ENCODE data around the gene UNG. TPM values are rescaled to one million over a fixed set of nuclear protein-coding genes. Genes with fewer than 3 reads are reported as not detected.

UNG gene
- total RNA-seq, 1 donor from 2014 or later = 48.2 TPM

DNA sequence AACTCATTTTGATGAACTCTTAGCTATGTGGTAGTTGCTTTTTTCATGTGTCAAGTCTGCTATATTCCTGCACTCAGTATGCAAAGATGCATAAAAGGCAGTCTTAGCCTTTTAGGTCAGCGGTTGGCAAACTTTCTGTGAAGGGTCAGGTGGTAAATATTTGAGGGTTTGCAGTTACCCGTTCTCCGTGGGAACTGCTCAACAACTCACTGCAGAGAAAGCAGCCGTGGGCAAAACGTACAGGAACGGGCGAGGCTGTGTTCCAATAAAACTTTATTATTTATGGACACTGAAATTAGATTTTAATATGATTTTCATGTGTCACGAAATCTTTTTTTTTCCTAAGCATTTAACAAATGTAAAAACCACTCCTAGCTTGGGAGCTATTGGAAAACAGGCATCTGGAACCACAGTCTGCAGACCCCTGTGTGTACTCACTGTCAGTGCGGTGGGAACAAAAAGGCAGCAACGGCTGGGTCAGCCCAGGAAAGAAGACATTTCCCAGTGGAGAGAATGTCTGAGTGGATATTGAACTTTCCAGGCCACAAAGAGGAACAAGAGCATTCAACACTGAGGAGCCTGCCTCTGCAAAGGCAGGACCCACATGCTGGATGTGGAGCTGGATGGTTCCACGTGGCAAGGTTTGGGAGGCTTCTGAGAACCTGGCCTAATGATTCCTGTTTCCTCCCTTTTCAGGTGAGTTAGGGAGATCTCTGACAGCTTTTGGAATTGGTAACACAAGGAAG lies 15.5 kb downstream of the UNG start:
- peaks cover 12% of the 10 kb centered on the region for H3K36me3 Mint-ChIP-seq

DNA sequence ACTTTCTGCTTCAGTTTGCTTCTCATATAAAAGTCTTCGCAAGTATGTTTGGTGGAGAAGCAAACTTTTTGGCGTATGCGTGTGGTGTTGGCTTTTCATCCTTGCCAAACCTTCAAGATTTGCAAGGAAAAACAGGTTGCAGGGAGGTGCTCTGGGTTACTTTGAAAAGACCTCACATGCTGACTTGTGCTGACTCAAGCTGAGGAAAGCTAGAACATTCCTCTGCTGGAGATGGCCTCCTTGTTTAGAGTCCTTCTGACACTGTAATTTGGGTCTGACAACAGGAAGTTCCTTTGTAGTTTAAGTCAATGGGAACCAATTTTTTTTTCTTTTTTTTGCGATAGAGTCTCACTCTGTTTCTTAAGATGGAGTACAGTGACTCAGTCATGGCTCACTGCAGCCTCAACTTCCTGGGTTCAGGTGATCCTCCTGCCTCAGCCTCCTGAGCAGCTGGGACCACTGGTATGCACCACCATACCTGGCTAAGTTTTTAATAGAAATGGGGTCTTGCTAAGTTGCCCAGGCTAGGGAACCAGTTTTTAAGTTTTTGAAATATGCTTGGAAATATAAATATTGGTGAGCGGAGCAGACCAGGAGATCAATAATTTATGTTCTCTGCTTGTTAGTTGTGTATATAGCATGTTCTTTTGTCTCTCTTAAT lies 16.4 kb downstream of the UNG start:
- no peak overlapping the region for H3K27ac Mint-ChIP-seq
- H3K27me3 Mint-ChIP-seq (ENCODE audit: low read depth) = no peaks in the 10 kb centered on the region
- H3K4me3 Mint-ChIP-seq = no peak overlapping the region
- no peaks in the 10 kb centered on the region for H3K9me3 Mint-ChIP-seq
- TF ChIP-seq, protein P1, sequence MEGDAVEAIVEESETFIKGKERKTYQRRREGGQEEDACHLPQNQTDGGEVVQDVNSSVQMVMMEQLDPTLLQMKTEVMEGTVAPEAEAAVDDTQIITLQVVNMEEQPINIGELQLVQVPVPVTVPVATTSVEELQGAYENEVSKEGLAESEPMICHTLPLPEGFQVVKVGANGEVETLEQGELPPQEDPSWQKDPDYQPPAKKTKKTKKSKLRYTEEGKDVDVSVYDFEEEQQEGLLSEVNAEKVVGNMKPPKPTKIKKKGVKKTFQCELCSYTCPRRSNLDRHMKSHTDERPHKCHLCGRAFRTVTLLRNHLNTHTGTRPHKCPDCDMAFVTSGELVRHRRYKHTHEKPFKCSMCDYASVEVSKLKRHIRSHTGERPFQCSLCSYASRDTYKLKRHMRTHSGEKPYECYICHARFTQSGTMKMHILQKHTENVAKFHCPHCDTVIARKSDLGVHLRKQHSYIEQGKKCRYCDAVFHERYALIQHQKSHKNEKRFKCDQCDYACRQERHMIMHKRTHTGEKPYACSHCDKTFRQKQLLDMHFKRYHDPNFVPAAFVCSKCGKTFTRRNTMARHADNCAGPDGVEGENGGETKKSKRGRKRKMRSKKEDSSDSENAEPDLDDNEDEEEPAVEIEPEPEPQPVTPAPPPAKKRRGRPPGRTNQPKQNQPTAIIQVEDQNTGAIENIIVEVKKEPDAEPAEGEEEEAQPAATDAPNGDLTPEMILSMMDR (IDR thresholded peaks at IDR 0.05; ENCODE audit: unreplicated experiment) = no peak
- no peak for DNase-seq (ENCODE audit: low spot score in 2 of 2, unreplicated experiment in 2 of 2)
- H3K4me1 Mint-ChIP-seq = peaks cover 43% of the 10 kb centered on the region
- H3K36me3 Mint-ChIP-seq = peaks cover 7% of the 10 kb centered on the region

More for the DNA sequence above, 15.5 kb downstream of the UNG start:
- Mint-ChIP-seq H3K4me1 (peaks cover 43% of the 10 kb centered on the region), H3K27ac (peak overlapping the region; percentile 16), H3K9me3 (no peaks in the 10 kb centered on the region), H3K27me3 (ENCODE audit: low read depth) (no peaks in the 10 kb centered on the region), H3K4me3 (no peak overlapping the region)
- no peak for DNase-seq (ENCODE audit: low spot score in 2 of 2, unreplicated experiment in 2 of 2)
- TF ChIP-seq, protein P1 (IDR thresholded peaks at IDR 0.05; ENCODE audit: unreplicated experiment) = no peak

DNA sequence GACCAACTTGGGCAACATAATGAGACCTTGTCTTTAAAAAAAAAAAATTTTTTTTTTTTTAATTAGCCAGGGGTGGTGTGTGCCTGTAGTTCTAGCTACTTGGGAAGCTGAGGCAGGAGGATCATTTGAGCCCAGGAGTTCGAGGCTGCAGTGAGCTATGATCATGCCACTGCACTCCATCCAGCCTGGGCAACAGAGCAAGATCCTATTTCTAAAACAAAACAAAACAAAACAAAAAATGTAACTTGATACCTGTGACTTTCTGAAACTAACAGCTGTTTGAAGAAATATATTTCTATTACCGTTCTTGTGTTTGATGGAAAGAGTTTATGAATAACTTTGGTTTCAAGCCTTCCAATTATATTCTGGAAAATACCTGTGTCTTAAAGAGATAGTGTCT lies 17.2 kb downstream of the UNG start:
- peaks cover 2% of the 10 kb centered on the region for H3K36me3 Mint-ChIP-seq
- no peak overlapping the region for H3K27ac Mint-ChIP-seq
- DNase-seq (ENCODE audit: low spot score in 2 of 2, unreplicated experiment in 2 of 2) = no peak
- H3K9me3 Mint-ChIP-seq = no peaks in the 10 kb centered on the region
- H3K4me3 Mint-ChIP-seq = no peak overlapping the region
- TF ChIP-seq, protein P1 (IDR thresholded peaks at IDR 0.05; ENCODE audit: unreplicated experiment) = no peak
- peaks cover 43% of the 10 kb centered on the region for H3K4me1 Mint-ChIP-seq
- no peaks in the 10 kb centered on the region for H3K27me3 Mint-ChIP-seq (ENCODE audit: low read depth)

DNA sequence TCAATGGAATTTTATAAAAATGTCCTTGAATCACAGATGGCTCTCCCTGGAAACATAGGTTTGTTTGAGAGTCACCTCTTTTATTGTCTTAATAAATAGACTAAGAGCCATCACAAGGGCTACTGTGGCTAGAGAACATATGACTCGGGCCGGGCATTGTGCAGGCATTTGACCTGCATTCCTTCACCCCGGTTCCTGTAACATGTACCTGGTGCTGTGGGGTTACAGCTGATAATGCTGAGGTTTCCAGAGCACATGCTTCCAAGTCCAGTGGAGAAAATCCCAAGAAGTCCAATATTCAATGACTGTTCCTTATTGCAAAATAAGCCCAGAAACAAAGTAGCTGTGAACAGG lies 18.0 kb downstream of the UNG start:
- H3K9me3 Mint-ChIP-seq = no peaks in the 10 kb centered on the region
- peaks cover 40% of the 10 kb centered on the region for H3K4me1 Mint-ChIP-seq
- no peak overlapping the region for H3K4me3 Mint-ChIP-seq
- H3K27me3 Mint-ChIP-seq (ENCODE audit: low read depth) = no peaks in the 10 kb centered on the region
- TF ChIP-seq, protein P1 (IDR thresholded peaks at IDR 0.05; ENCODE audit: unreplicated experiment) = no peak
- no peaks in the 10 kb centered on the region for H3K36me3 Mint-ChIP-seq
- DNase-seq (ENCODE audit: low spot score in 2 of 2, unreplicated experiment in 2 of 2) = no peak
- H3K27ac Mint-ChIP-seq = no peak overlapping the region

DNA sequence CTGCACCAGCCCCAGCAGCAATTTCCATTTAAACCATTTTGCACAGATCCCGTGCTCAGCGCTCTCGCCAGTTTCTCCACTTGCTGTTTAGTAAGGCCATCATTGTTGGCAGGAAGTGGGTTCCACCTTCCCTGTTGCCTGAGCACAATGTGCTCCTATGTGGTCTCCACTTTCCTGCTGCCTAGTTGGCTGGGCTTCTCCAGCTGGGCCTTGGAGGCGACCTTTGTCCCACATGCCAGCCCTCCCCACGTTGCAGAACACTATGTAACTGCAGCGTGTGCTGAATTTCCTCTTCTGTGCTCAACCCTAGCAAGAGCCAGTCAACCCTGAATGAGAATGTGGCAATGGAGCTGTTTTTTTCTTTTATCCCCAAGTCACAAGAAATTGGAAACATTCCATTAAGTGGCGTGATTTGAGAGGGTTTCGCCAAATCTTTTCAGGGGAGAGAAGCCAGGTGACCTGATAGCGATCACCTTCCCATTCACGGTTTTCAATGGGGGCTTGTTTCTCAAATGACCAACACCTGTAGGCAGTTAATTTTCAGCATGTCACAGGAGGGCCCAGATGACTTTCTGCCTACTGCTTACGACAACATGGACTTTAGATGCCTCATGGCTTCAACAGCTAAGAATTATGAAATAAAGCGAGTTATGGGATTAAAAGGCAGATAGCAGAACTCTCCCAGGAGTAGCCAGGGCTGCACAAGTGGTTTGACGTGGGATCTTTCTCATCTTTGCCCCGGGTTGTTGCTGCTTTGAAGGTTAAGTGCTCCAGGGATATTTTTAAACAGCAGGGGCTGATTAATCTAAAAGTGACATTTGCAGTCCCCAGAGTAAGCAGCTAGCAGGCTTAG lies 18.6 kb downstream of the UNG start, which contains the start of gene ACACB:
Gene ACACB, plus strand, starts transcription at position 830 of the 853 bp plus-strand sequence. CDS start 22,819 bp downstream, outside the sequence.
- Mint-ChIP-seq H3K36me3 (no peaks in the 10 kb centered on the region), H3K27ac (peak within 1 kb of the TSS; percentile 50), H3K4me1 (peaks cover 35% of the 10 kb centered on the region), H3K27me3 (ENCODE audit: low read depth) (no peaks in the 10 kb centered on the region), H3K4me3 (no peak within 1 kb of the TSS), H3K9me3 (no peaks in the 10 kb centered on the region)
- DNase-seq (ENCODE audit: low spot score in 2 of 2, unreplicated experiment in 2 of 2) = no peak
- TF ChIP-seq, protein P1 (IDR thresholded peaks at IDR 0.05; ENCODE audit: unreplicated experiment) = no peak

All from mesothelial cell of epicardium (in vitro differentiated cells).